ENCODE data around the gene RIMS3.

Gene RIMS3

DNA sequence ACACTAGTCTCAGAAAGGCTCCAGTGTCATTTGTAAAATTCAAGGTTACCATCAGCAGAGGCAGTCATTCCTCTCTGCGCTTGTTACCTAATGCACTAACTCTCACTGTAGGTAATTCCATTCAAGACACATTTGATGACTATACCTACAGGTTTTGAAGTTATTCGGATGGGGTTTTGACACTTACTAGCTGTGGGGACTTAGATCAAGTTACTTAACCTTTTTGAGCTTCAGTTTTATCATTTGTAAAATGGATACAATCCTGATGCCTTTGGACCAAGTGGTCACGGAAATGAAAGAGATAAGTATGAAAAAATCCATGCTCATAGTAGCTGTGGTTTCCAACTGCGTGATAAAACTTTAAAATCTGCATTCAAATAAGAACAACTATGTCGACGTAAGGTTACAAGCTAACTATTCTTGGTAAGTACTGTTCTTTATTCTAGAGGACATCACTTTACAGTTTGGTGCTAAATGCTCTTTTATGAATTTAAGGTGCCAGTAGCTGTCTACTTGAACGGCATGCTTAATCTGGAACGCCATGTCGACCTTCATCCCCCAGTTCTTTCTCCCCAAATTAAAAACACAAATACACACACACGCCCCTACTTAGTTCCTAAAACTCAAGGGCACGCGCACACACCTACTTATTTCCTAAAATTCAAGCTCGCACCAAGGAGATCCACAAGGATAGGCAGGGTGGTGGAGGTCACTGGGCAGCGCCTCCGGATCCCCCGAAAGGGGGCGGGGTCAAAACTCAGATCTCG is 25.5 kb upstream of the RIMS3 start:
- TF ChIP-seq POLR2AphosphoS5 (IDR thresholded peaks at IDR 0.05; ENCODE audit: low read depth, low read length) (no peak), POLR2A (IDR thresholded peaks at IDR 0.05; ENCODE audit: low read depth, low read length) (no peak), TAF1 (IDR thresholded peaks at IDR 0.05; ENCODE audit: borderline replicate concordance, low read depth, low read length) (no peak)
- FAIRE-seq, result no peak
- DNase-seq (ENCODE audit: insufficient read length), result no peak

DNA sequence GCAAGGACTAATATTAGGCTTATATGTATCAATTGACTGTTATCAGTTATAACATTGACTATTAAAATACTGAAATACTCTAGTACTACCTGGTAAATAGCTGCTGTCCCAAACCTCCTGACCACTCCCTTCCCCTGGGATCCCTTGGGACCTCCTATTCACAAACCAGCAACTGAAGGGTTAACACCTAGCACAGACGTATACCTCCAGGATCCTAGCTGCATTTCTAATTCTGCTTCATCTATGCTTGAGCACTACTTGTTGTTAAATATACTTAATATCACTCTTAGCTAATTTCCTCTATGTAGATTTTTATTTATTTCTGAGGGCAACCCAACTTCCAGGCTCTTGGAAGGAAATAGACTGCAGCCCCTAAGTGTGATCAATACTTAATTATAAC is 24.3 kb upstream of the RIMS3 start:
- DNase-seq (ENCODE audit: insufficient read length), result no peak
- no peak for FAIRE-seq
- TF ChIP-seq POLR2A (IDR thresholded peaks at IDR 0.05; ENCODE audit: low read depth, low read length) (no peak), POLR2AphosphoS5 (IDR thresholded peaks at IDR 0.05; ENCODE audit: low read depth, low read length) (0 out of 2 replicates have a peak, but pooled peaks have one; percentile 10), TAF1 (IDR thresholded peaks at IDR 0.05; ENCODE audit: borderline replicate concordance, low read depth, low read length) (no peak)

DNA sequence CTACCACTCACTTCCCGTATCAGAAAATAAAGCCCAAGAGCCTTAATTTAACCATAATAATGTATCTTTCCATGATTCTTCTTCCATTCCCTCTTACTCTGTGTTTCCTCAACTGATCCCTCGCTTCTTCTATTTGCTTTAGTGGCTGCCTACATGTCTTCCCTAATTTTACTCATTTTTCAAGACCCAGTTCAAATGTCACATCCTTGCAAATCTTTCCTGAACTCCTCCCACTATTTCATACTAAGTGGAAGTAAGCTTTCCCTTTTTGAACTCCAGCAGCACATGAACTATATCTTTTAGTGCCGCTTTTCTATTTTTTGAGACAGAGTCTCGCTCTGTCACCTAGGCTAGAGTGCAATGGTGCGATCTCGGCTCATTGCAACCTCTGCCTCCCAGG is 22.2 kb upstream of the RIMS3 start:
- DNase-seq (ENCODE audit: insufficient read length) (no peak), FAIRE-seq (no peak)
- TF ChIP-seq POLR2AphosphoS5 (IDR thresholded peaks at IDR 0.05; ENCODE audit: low read depth, low read length), result no peak
- TF ChIP-seq TAF1 (IDR thresholded peaks at IDR 0.05; ENCODE audit: borderline replicate concordance, low read depth, low read length), result no peak
- TF ChIP-seq POLR2A (IDR thresholded peaks at IDR 0.05; ENCODE audit: low read depth, low read length), result no peak

DNA sequence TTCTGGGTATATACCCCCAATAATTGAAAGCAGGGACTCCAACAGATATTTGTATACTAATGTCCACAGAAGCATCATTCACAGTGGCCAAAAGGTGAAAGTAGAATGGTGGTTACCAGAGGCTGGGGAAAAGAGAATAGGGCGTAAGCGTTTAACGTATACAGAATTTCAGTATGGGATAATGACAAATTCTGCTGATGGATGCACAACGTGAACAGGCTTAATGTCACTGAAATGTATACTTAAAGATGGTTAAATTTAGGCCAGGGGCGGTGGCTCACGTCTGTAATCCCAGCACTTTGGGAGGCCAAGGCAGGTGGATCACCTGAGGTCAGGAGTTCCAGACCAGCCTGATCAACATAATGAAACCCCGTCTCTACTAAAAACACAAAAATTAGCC is 21.6 kb upstream of the RIMS3 start:
- DNase-seq (ENCODE audit: insufficient read length), result no peak
- FAIRE-seq, result no peak

DNA sequence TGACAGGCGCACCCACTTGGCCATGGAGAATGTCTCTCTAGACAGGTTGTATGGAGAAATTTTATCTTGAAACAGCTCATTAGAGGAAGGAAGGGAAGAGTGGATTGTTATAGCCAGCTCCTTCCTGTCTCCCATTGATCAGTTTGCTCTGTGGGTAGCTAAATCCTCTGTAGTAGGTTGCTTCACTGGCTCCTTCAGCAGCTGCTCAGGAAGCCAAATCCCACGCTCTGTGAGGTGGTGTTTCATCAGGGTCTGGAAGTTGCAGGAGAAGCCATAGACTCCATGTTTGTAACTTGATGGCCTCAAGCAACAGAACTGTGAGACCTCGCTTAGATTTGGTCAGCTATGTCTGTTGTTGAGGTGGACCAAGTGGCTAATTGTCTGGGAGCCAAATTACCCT is 19.2 kb upstream of the RIMS3 start:
- no peak for DNase-seq (ENCODE audit: insufficient read length)
- TF ChIP-seq POLR2AphosphoS5 (IDR thresholded peaks at IDR 0.05; ENCODE audit: low read depth, low read length) (no peak), POLR2A (IDR thresholded peaks at IDR 0.05; ENCODE audit: low read depth, low read length) (no peak), TAF1 (IDR thresholded peaks at IDR 0.05; ENCODE audit: borderline replicate concordance, low read depth, low read length) (no peak)
- no peak for FAIRE-seq

More for the DNA sequence above, 21.6 kb upstream of the RIMS3 start:
- TF ChIP-seq POLR2AphosphoS5 (IDR thresholded peaks at IDR 0.05; ENCODE audit: low read depth, low read length), result no peak
- no peak for TF ChIP-seq POLR2A (IDR thresholded peaks at IDR 0.05; ENCODE audit: low read depth, low read length)

DNA sequence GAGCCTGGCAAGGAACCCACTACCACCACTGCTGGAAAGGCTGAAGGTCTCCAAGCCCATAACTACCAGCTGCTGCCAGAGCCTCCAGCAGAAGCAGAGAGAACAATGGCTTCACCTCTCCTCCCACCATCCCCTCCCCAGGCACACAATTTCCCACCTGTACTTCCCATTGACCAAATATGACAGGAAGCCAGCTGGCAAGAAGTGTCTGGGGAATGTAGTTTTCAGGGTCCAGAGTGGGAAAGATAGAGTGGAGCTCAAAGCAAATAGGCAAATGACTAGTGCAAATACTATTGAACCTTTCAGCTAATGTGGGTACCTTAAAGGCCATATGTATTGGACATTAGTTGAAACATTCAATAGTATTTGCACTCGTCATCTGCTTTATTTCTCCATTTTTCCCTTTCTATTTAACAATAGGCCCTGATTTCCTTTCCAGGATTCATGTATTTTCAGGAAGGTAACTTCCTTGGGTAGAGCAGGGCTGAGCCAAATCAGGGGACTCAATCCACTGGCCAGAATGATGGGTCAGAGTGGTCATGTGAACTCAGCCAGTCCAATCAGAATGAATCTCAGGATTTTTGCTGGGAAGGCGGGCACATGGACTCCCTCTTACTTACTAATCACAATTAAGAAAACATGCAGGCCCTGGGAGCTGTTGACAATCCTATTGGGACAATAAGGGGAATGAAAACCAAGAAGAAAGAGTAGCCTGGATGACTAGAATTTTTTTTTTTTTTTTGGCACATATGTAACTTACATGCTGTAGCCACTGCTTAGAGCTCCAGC is 13.9 kb upstream of the RIMS3 start:
- DNase-seq (ENCODE audit: insufficient read length), result no peak
- TF ChIP-seq POLR2AphosphoS5 (IDR thresholded peaks at IDR 0.05; ENCODE audit: low read depth, low read length) (no peak), POLR2A (IDR thresholded peaks at IDR 0.05; ENCODE audit: low read depth, low read length) (no peak), TAF1 (IDR thresholded peaks at IDR 0.05; ENCODE audit: borderline replicate concordance, low read depth, low read length) (no peak)
- FAIRE-seq, result no peak

DNA sequence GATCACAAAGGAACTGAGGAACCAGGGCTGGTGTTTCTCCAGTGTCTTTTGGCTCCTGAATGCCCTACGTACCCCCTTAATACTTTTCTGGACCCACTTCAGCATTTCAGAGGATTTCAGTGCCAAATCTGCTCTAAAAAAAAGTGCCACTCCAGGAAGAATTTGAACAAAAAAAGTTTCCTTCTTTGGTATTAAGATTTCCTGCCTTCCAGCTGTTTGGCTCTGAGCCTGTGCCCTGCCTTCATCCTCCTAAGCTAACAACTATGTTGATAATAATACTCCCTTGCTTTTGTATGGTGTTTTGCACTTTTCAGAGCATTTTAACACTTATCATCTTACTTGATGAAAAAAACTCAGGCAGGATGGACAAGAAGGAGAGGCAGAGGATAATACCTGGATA is 11.0 kb upstream of the RIMS3 start:
- no peak for TF ChIP-seq POLR2AphosphoS5 (IDR thresholded peaks at IDR 0.05; ENCODE audit: low read depth, low read length)
- TF ChIP-seq POLR2A (IDR thresholded peaks at IDR 0.05; ENCODE audit: low read depth, low read length), result no peak
- no peak for TF ChIP-seq TAF1 (IDR thresholded peaks at IDR 0.05; ENCODE audit: borderline replicate concordance, low read depth, low read length)
- DNase-seq (ENCODE audit: insufficient read length) (no peak), FAIRE-seq (no peak)

DNA sequence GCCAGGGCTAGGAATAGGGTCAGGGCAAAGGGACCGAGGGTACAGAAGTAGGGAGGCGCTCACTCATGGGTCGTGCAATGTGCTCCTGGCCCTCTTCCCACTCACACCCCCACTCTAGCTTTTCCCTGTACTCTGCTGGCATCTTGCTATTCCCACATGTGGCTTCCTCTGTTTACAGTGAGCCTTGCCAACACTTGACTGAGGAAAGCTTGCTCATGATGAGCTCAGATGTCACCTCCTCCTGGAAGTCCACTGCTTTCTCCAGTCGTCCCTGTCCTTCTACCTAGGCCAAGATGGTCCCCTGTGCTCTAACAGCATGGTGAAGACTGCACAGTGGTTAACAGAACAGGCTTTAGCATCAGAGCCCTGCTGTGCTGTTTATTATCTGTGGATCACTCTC is 8.0 kb upstream of the RIMS3 start:
- TF ChIP-seq POLR2AphosphoS5 (IDR thresholded peaks at IDR 0.05; ENCODE audit: low read depth, low read length) (no peak), POLR2A (IDR thresholded peaks at IDR 0.05; ENCODE audit: low read depth, low read length) (no peak), TAF1 (IDR thresholded peaks at IDR 0.05; ENCODE audit: borderline replicate concordance, low read depth, low read length) (no peak)
- DNase-seq (ENCODE audit: insufficient read length) (no peak), FAIRE-seq (no peak)

DNA sequence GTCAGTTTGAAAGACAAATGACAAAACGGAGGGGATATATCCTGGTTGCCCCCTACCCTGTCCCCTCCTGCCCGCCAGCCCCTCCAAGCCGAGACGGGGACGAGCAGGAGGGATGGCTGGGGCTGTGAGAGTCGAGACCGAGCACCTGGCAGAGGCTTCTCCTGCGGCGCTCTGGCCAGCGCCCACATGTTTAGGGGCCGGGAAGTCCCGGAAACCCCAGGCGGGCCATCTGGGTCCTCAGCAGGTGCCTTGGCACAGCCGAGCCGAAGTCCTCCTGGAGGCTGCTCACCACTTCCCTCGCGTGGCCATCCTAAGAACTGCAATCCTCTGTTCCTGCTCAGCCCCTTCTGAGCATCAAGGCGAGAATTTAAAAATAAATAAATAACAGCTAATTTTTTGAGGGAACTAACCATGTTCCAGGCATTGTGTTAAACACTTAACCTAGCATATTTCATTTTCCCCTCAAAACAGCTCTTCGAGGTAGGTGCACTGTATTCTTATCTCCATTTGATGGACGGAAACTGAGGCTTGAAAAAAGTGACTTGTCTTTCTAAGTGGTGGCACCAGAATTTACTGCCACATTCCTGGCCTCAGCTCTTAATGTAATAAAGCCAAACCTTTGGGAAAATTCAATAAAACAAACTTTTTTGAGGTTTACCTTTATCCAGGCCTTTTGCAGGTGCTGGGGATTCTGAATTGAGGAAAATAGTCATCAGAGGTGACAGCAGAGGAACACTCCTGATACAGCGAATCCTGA is 3.5 kb upstream of the RIMS3 start:
- TF ChIP-seq TAF1 (IDR thresholded peaks at IDR 0.05; ENCODE audit: borderline replicate concordance, low read depth, low read length) (no peak), POLR2AphosphoS5 (IDR thresholded peaks at IDR 0.05; ENCODE audit: low read depth, low read length) (no peak), POLR2A (IDR thresholded peaks at IDR 0.05; ENCODE audit: low read depth, low read length) (no peak)
- FAIRE-seq (peak; percentile 92), DNase-seq (ENCODE audit: insufficient read length) (peak; percentile 80)

DNA sequence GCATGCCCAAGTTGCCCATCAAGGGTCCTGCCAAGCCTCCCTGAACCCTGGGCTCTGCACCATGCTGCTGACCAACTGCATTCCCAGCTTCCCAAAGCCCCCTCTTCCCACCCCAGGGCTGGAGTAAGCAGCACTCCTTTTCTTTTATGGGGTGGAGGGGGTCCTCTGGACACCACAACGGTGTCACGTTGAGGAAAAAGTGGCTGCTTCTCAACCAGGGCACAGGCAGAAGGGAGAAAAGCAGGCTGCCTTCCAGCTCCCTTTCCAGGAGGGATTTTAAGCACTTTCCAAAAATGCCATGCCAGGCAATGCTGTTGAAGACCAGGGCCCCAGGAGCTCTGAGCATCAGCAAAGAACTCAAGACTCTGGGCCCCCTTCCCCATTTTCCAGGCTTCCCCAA is 691 bp downstream of the RIMS3 start:
- FAIRE-seq (no peak), DNase-seq (ENCODE audit: insufficient read length) (no peak)
- TF ChIP-seq POLR2AphosphoS5 (IDR thresholded peaks at IDR 0.05; ENCODE audit: low read depth, low read length), result no peak
- no peak for TF ChIP-seq POLR2A (IDR thresholded peaks at IDR 0.05; ENCODE audit: low read depth, low read length)
- TF ChIP-seq TAF1 (IDR thresholded peaks at IDR 0.05; ENCODE audit: borderline replicate concordance, low read depth, low read length), result no peak

DNA sequence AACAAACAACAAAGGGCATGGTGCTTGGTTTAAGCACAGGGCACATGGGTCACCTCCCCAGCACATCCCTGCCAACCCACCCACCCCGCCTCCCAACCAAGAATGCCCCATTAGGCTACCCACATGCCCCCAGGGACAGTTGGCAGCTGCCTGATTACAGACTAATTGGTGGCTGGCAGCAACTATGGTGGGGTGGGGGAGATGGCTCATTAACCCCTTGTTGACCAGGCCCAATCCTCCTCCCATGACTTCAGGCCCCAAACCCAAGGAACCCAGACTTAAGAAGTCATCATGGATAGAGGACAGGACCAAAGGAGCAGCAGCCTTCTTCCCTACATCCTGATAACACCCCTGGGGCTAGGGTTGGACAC is 1.3 kb downstream of the RIMS3 start:
- FAIRE-seq, result no peak
- no peak for DNase-seq (ENCODE audit: insufficient read length)

More for the DNA sequence above, 1.3 kb downstream of the RIMS3 start:
- no peak for TF ChIP-seq POLR2AphosphoS5 (IDR thresholded peaks at IDR 0.05; ENCODE audit: low read depth, low read length)
- TF ChIP-seq TAF1 (IDR thresholded peaks at IDR 0.05; ENCODE audit: borderline replicate concordance, low read depth, low read length), result no peak
- TF ChIP-seq POLR2A (IDR thresholded peaks at IDR 0.05; ENCODE audit: low read depth, low read length), result no peak

Data from GM12892 (cell line).